K562 (cell line): ENCODE results near the gene PRIM1. TPM values are rescaled to one million over a fixed set of nuclear protein-coding genes. Genes with fewer than 3 reads are reported as not detected.

ENCODE experiments used
- ADNP ChIP-seq: fragments of 200-800 bp; sonication (Bioruptor generic); IDR thresholded peaks from 2 replicates; pipeline ENCODE4 v1.6.1; 2016; ENCODE audit warnings: missing genetic modification characterization, missing compliant biosample characterization
- ARID3A ChIP-seq: IDR thresholded peaks from 2 replicates; pipeline ENCODE4 v1.6.1; 2012; ENCODE audit warnings: low read depth, low read length, improper control_type of control experiment, borderline replicate concordance
- BACH1 ChIP-seq: fragments of 200-800 bp; sonication (Bioruptor generic); IDR thresholded peaks from 2 replicates; pipeline ENCODE4 v1.6.1; 2016; ENCODE audit warnings: missing genetic modification characterization, missing compliant biosample characterization
- EP300 ChIP-seq: IDR thresholded peaks from 2 replicates; pipeline ENCODE4 v1.6.1; 2012; ENCODE audit warnings: low read length, improper control_type of control experiment
- GTF2A2 ChIP-seq: IDR thresholded peaks from 2 replicates; pipeline ENCODE4 v1.6.1; 2016; ENCODE audit warnings: mild to moderate bottlenecking, missing genetic modification characterization, missing compliant biosample characterization
- MAFG ChIP-seq: fragments of 450-650 bp; conservative IDR thresholded peaks from 2 replicates; pipeline ENCODE4 v1.6.1; 2016; ENCODE audit warnings: missing genetic modification characterization, missing compliant biosample characterization
- MEF2D ChIP-seq: conservative IDR thresholded peaks from 2 replicates; pipeline ENCODE4 v1.6.1; 2016; ENCODE audit warnings: low read depth, missing genetic modification characterization, missing compliant biosample characterization
- SETDB1 ChIP-seq: IDR thresholded peaks from one replicate; pipeline ENCODE4 v1.6.1; 2012; ENCODE audit warnings: low read length, control low read depth, inconsistent platforms
- XRCC5 ChIP-seq: fragments of 200-400 bp; formaldehyde crosslinking; IDR thresholded peaks from 2 replicates; pipeline ENCODE4 v1.6.1; 2017; ENCODE audit warnings: low read depth, mild to moderate bottlenecking, low read length
- ZBTB40 ChIP-seq, 2 experiments: fragments of 450-650 bp in 1 of 2; sonication (generic) in 1 of 2; formaldehyde crosslinking in 1 of 2; IDR thresholded peaks; 2 replicates each; pipeline versions ENCODE4 v1.7.1 to v1.9.0; 2016 to 2022; ENCODE audit warnings: inconsistent platforms in 1 of 2, mild to moderate bottlenecking in 1 of 2, missing genetic modification reagents in 1 of 2
- ZKSCAN3 ChIP-seq: fragments of 250-450 bp; sonication (Bioruptor Pico); IDR thresholded peaks from 2 replicates; pipeline ENCODE4 v1.4.0; 2020
- ZNF253 ChIP-seq: fragments of 250-450 bp; sonication (Bioruptor Pico); conservative IDR thresholded peaks from 2 replicates; pipeline ENCODE4 v1.6.1; 2021; ENCODE audit warnings: mild to moderate bottlenecking
- ZNF280A ChIP-seq: fragments of 450-650 bp; IDR thresholded peaks from 2 replicates; pipeline ENCODE4 v1.6.1; 2018; ENCODE audit warnings: mild to moderate bottlenecking, low read depth; ENCODE audit not compliant: partially characterized antibody
- ZNF282 ChIP-seq: sonication (generic); formaldehyde crosslinking; IDR thresholded peaks from 2 replicates; pipeline ENCODE4 v1.8.1; 2023; ENCODE audit warnings: missing genetic modification reagents
- ZZZ3 ChIP-seq: fragments of 450-650 bp; IDR thresholded peaks from 2 replicates; pipeline ENCODE4 v1.6.1; 2016; ENCODE audit warnings: antibody characterized with exemption, mild to moderate bottlenecking, moderate library complexity
- polyA plus RNA-seq, 8 experiments: library from polyadenylated mRNA; depleted of rRNA in 4 of 8; stranded (reverse) in 5 of 8; unstranded in 3 of 8; fragments of >200 nt; fragmentation: Nextera tagmentation in 2 of 8; fragmentation: Illumina TruSeq in 1 of 8; extraction: Ambion mirVana in 2 of 8; extraction: Trizol in 1 of 8; gene quantifications; 2 replicates each; pipeline versions ENCODE4 v1.2.1 to v1.2.3, GENCODE V29; 2011 to 2014; ENCODE audit warnings: inconsistent platforms in 1 of 8, missing spikeins in 1 of 8
- total RNA-seq, 7 experiments: library from RNA; depleted of rRNA in 6 of 7; stranded (reverse); fragments of >200 nt in 6 of 7; fragmentation: Illumina TruSeq in 2 of 7; extraction: Trizol in 2 of 7; gene quantifications; 2 replicates each; pipeline versions ENCODE4 v1.2.1 to v1.2.3, GENCODE V29; 2011 to 2021; ENCODE audit warnings: low replicate concordance in 1 of 7

PRIM1 gene
- total and polyA plus RNA-seq, 9 of the 15 experiments (the other 6 are each of a cell fraction or from before 2014, with no cell fraction given), result 67.2 to 179 (median 140) TPM

GRCh38 chr12:56751712-56752598, at the start of gene PRIM1 (continued):
- TF ChIP-seq EP300 (no peak), ARID3A (no peak), XRCC5 (no peak), BACH1 (no peak), ZNF253 (CRISPR knock-in tag) (no peak), MEF2D (no peak), MAFG (tag) (no peak), ZKSCAN3 (no peak), ZNF282 (CRISPR knock-in tag) (no peak), SETDB1 (no peak), ZNF280A (no peak), ZBTB40 (IDR thresholded peaks at IDR 0.05) (0 out of 2 replicates have a peak, but pooled peaks have one; percentile 8), ZBTB40 (CRISPR knock-in tag; IDR thresholded peaks at IDR 0.05) (no peak), GTF2A2 (no peak), ZZZ3 (no peak), ADNP (tag) (no peak)
